Keratinocyte (primary cell): ENCODE measurements around the gene ARFGEF3. TPM values are rescaled to one million over a fixed set of nuclear protein-coding genes. Genes with fewer than 3 reads are reported as not detected.

Experiments used
- DNase-seq: peaks from one replicate; pipeline ENCODE4 v3.0.0-alpha.2; 2011; ENCODE audit warnings: low read depth, missing footprints, low spot score
- FAIRE-seq: peaks from 2 replicates; lab custom pipeline; 2011; peaks lifted over from hg19 to GRCh38; lab: Jason Lieb, UNC
- H2AFZ ChIP-seq: 2 replicates; pipeline ENCODE4 v1.6.0; 2012; ENCODE audit warnings: low read length, control low read depth, inconsistent platforms; ENCODE audit not compliant: control insufficient read depth
- H3K27ac ChIP-seq: 2 replicates; pipeline ENCODE4 v1.5.1; 2011; ENCODE audit warnings: low read length; ENCODE audit not compliant: control insufficient read depth, insufficient read depth
- H3K27me3 ChIP-seq: 3 replicates; pipeline ENCODE4 v1.6.0; 2011; ENCODE audit warnings: low read length; ENCODE audit not compliant: control insufficient read depth, insufficient read depth; ENCODE audit errors: extremely low read depth
- H3K36me3 ChIP-seq, 2 experiments: 2 replicates in 1 of 2; 3 replicates in 1 of 2; pipeline ENCODE4 v1.5.1; 2011; ENCODE audit warnings: low read length in 2 of 2, mild to moderate bottlenecking in 1 of 2; ENCODE audit not compliant: control insufficient read depth in 2 of 2, insufficient read depth in 2 of 2; ENCODE audit errors: extremely low read depth in 1 of 2
- H3K4me1 ChIP-seq: 3 replicates; pipeline ENCODE4 v1.5.1; 2011; ENCODE audit warnings: low read length; ENCODE audit not compliant: control insufficient read depth, insufficient read depth; ENCODE audit errors: extremely low read depth
- H3K4me2 ChIP-seq: 3 replicates; pipeline ENCODE4 v1.6.0; 2011; ENCODE audit warnings: low read depth, low read length; ENCODE audit not compliant: control insufficient read depth, insufficient read depth; ENCODE audit errors: extremely low read depth
- H3K4me3 ChIP-seq, 3 experiments: fragments of 200-600 bp in 1 of 3; sonication (generic) in 1 of 3; 2 replicates in 2 of 3; 3 replicates in 1 of 3; pipeline ENCODE4 v1.5.1; 2011 to 2016; ENCODE audit warnings: low read length in 3 of 3, mild to moderate bottlenecking in 3 of 3, control low read depth in 2 of 3, inconsistent platforms in 1 of 3, low read depth in 1 of 3, mixed read lengths in 1 of 3, mixed run types in 1 of 3, moderate library complexity in 1 of 3; ENCODE audit not compliant: control insufficient read depth in 2 of 3, insufficient read depth in 2 of 3; ENCODE audit errors: extremely low read depth in 1 of 3
- H3K79me2 ChIP-seq: 2 replicates; pipeline ENCODE4 v1.6.0; 2012; ENCODE audit warnings: low read length; ENCODE audit not compliant: control insufficient read depth, insufficient read depth
- H3K9ac ChIP-seq: 3 replicates; pipeline ENCODE4 v1.6.0; 2011; ENCODE audit warnings: low read length; ENCODE audit not compliant: control insufficient read depth, insufficient read depth; ENCODE audit errors: extremely low read depth
- H3K9me1 ChIP-seq: 3 replicates; pipeline ENCODE4 v1.6.0; 2011; ENCODE audit warnings: low read length; ENCODE audit not compliant: control insufficient read depth, insufficient read depth; ENCODE audit errors: extremely low read depth
- H3K9me3 ChIP-seq: 2 replicates; pipeline ENCODE4 v1.5.1; 2012; ENCODE audit warnings: low read depth, low read length; ENCODE audit not compliant: control insufficient read depth
- H4K20me1 ChIP-seq: 3 replicates; pipeline ENCODE4 v1.6.0; 2011; ENCODE audit warnings: low read length; ENCODE audit not compliant: control insufficient read depth, insufficient read depth; ENCODE audit errors: extremely low read depth
- CTCF ChIP-seq, 3 experiments: IDR thresholded peaks in 1 of 3; conservative IDR thresholded peaks in 1 of 3; optimal IDR thresholded peaks in 1 of 3; 2 replicates in 2 of 3; 3 replicates in 1 of 3; pipeline versions ENCODE3 to v1.5.1; 2011; ENCODE audit warnings: low read length in 3 of 3, mild to moderate bottlenecking in 3 of 3, moderate library complexity in 2 of 3, control low read depth in 1 of 3, inconsistent platforms in 1 of 3; ENCODE audit not compliant: insufficient read depth in 2 of 3; ENCODE audit errors: extremely low read depth in 1 of 3
- EZH2 ChIP-seq: IDR thresholded peaks from one replicate; pipeline ENCODE4 v1.6.1; 2012; ENCODE audit warnings: inconsistent platforms, mild to moderate bottlenecking, low read length, moderate library complexity
- dilution Hi-C: fragments of 300-500 bp; cut with MboI; formaldehyde crosslinking; loops from one replicate; pipeline ENCODE4 v1.7.0; 2020; ENCODE audit warnings: low sequenced_read_pairs; ENCODE audit not compliant: extremely low pct_ligation_motif_present
- polyA plus RNA-seq, 5 experiments: library from polyadenylated mRNA; depleted of rRNA in 3 of 5; stranded (reverse) in 3 of 5; stranded (forward) in 1 of 5; unstranded in 1 of 5; fragments of >200 nt; gene quantifications; 1 replicate in 1 of 5; 2 replicates in 3 of 5; 3 replicates in 1 of 5; pipeline versions ENCODE4 v1.2.1 to v1.2.3, GENCODE V29; 2011 to 2012; ENCODE audit warnings: missing spikeins in 2 of 5, low read depth in 1 of 5, low replicate concordance in 1 of 5

Gene ARFGEF3
- polyA plus RNA-seq, 1 donor (not counting 4 experiments of a cell fraction or from before 2014, with no cell fraction given) = 0.09 TPM

DNA sequence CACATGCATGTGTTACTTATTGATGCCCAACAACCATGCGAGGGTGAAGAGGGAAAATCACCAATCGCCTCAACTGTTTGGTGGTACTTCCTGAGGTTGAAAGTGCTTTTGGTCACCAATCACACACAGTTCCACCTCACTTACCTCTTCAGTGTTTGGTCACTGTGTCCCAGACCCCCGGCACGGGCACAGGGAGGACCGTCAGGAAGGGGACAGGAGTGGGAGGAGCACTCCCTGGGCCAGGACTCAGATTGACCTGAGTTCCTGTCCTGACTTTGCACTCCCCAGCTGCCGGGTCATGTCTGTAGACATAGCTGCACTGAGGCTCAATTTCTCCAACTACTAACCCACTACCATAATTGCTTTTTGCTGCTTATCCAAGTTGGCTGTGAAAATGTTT lies 130.7 kb downstream of the ARFGEF3 start:
- FAIRE-seq (no peak), DNase-seq (no peak)
- dilution Hi-C loops = no loop called here
- Histone ChIP-seq H3K79me2 (no peaks in the 10 kb centered on the region), H3K9me3 (no peaks in the 10 kb centered on the region), H4K20me1 (no peaks in the 10 kb centered on the region), H3K27ac (no peak overlapping the region), H3K4me2 (no peak overlapping the region), H2AFZ (no peak overlapping the region), H3K9me1 (no peaks in the 10 kb centered on the region), H3K4me1 (peaks cover 12% of the 10 kb centered on the region), H3K4me3 (no peak overlapping the region), H3K27me3 (no peaks in the 10 kb centered on the region), H3K9ac (no peak overlapping the region), H3K36me3 (no peaks in the 10 kb centered on the region)
- TF ChIP-seq CTCF (optimal IDR thresholded peaks at IDR 0.05 in 1 of 3, IDR thresholded peaks at IDR 0.05 in 1 of 3, conservative IDR thresholded peaks at IDR 0.05 in 1 of 3; ENCODE audit: extremely low read depth in 1 of 3, insufficient read depth in 2 of 3, low read length in 3 of 3) = no peak
- TF ChIP-seq EZH2 = no peak

- H3K9me1 ChIP-seq = no peaks in the 10 kb centered on the region
- H2AFZ ChIP-seq = no peak overlapping the region
- no peaks in the 10 kb centered on the region for H3K36me3 ChIP-seq
- no peak overlapping the region for H3K4me3 ChIP-seq
- TF ChIP-seq CTCF (optimal IDR thresholded peaks at IDR 0.05 in 1 of 3, IDR thresholded peaks at IDR 0.05 in 1 of 3, conservative IDR thresholded peaks at IDR 0.05 in 1 of 3; ENCODE audit: extremely low read depth in 1 of 3, insufficient read depth in 2 of 3, low read length in 3 of 3) = no peak
- TF ChIP-seq EZH2 = no peak
- FAIRE-seq = no peak
- no peak overlapping the region for H3K9ac ChIP-seq
- H3K79me2 ChIP-seq = no peaks in the 10 kb centered on the region
- H4K20me1 ChIP-seq = no peaks in the 10 kb centered on the region
- no peak overlapping the region for H3K4me2 ChIP-seq
- no peaks in the 10 kb centered on the region for H3K27me3 ChIP-seq
- no peak overlapping the region for H3K27ac ChIP-seq
- no peak for DNase-seq
- dilution Hi-C loops = no loop called here
- H3K9me3 ChIP-seq = no peaks in the 10 kb centered on the region
- peaks cover 12% of the 10 kb centered on the region for H3K4me1 ChIP-seq
Observed at GRCh38 chr6:138293428-138294395, 132.0 kb downstream of the ARFGEF3 start.
